G401 (cell line): ENCODE measurements around the gene MARCHF4. TPM values are rescaled to one million over a fixed set of nuclear protein-coding genes. Genes with fewer than 3 reads are reported as not detected.

Experiments used
- total RNA-seq: library from RNA; depleted of rRNA; stranded (reverse); fragments of >200 nt; shearing (Covaris generic); gene quantifications from 2 replicates; pipeline ENCODE4 v1.2.3, GENCODE V29; 2014; rRNA removed

The MARCHF4 gene
- total RNA-seq, 1 experiment from 2014 or later = 0.14 TPM

Other genes starting within 250 kb of the MARCHF4 start
- gene SMARCAL1, start 40.0 kb upstream of the MARCHF4 start, total RNA-seq = 12.6 and 55.3 TPM in 2 replicates
- 1,405 and 2,009 TPM in 2 replicates for gene RPL37A, start 126.4 kb upstream of the MARCHF4 start, total RNA-seq